ENCODE results near the gene PHC2. TPM values are rescaled to one million over a fixed set of nuclear protein-coding genes. Genes with fewer than 3 reads are reported as not detected.
"Not testable (repeated sequence)": the region's sequence is repeated elsewhere in the genome, so short reads cannot be mapped to it uniquely, and the experiment has no call there.

The PHC2 gene
- total RNA-seq, 1 experiment from 2014 or later: 9.4 TPM

DNA sequence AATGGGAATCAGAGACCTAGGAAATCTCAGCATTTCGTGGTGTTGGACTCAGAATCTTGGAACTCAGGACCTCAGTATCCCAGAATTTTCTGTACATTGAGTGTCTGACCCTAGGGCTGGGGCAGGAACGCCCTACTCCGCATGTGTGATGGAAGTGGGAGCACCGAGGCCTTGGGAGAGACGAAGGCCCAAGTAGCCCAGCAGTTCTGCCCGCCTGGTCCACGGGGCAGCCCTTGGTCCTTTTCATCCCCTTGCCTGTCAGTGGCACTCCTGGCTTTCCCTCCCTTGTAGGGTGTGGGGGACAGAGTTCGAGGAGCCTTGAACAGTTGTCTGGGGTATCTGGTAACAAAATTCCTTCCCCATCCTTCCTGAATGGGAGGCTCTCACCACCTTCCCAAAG lies 120.2 kb downstream of the PHC2 start:
- peaks cover 4% of the 10 kb centered on the region; the same call in 1 of the 2 replicates for H3K27me3 ChIP-seq (ENCODE audit: insufficient read depth, low read length)
- no peaks in the 10 kb centered on the region; a peak in 1 of 7 replicates for H3K36me3 Mint-ChIP-seq (ENCODE audit: insufficient read depth in 1 of 3, low read depth in 3 of 3)
- H3K9me3 Mint-ChIP-seq: no peaks in the 10 kb centered on the region; a peak in 3 of 5 replicates
- no peaks in the 10 kb centered on the region for H3K79me1 ChIP-seq (ENCODE audit: insufficient read depth, low read depth, low read length, poor library complexity, severe bottlenecking)
- H2AK5ac ChIP-seq (ENCODE audit: insufficient read length, low read length): no peak overlapping the region
- no peak overlapping the region for H4K5ac ChIP-seq (ENCODE audit: insufficient read length, low read depth, low read length)
- no peaks in the 10 kb centered on the region for H4K20me1 ChIP-seq (ENCODE audit: control insufficient read depth, insufficient read depth, insufficient read length)
- no peak overlapping the region for H3K9ac ChIP-seq (ENCODE audit: extremely low read depth, insufficient read length, low read length)
- no peak overlapping the region for H2BK120ac ChIP-seq (ENCODE audit: low read depth, low read length, poor library complexity, severe bottlenecking)
- no peaks in the 10 kb centered on the region for H3K4me1 ChIP-seq (ENCODE audit: insufficient read depth, low read length)
- no peak overlapping the region for H2BK15ac ChIP-seq (ENCODE audit: low read depth, low read length)
- H3K14ac ChIP-seq (ENCODE audit: insufficient read depth, low read length): no peak overlapping the region
- H3K27ac ChIP-seq (ENCODE audit: insufficient read length, low read depth, low read length): no peak overlapping the region
- H3K56ac ChIP-seq (ENCODE audit: insufficient read length, low read depth, low read length): no peak overlapping the region
- H2BK20ac ChIP-seq (ENCODE audit: low read depth, low read length, poor library complexity, severe bottlenecking): no peak overlapping the region
- H3K4me3 Mint-ChIP-seq: no peak overlapping the region
- H3K27me3 Mint-ChIP-seq (ENCODE audit: low read depth): peaks cover 17% of the 10 kb centered on the region
- H3K9me3 ChIP-seq (ENCODE audit: control insufficient read depth, low read depth, low read length): no peaks in the 10 kb centered on the region
- TF ChIP-seq, protein P1, sequence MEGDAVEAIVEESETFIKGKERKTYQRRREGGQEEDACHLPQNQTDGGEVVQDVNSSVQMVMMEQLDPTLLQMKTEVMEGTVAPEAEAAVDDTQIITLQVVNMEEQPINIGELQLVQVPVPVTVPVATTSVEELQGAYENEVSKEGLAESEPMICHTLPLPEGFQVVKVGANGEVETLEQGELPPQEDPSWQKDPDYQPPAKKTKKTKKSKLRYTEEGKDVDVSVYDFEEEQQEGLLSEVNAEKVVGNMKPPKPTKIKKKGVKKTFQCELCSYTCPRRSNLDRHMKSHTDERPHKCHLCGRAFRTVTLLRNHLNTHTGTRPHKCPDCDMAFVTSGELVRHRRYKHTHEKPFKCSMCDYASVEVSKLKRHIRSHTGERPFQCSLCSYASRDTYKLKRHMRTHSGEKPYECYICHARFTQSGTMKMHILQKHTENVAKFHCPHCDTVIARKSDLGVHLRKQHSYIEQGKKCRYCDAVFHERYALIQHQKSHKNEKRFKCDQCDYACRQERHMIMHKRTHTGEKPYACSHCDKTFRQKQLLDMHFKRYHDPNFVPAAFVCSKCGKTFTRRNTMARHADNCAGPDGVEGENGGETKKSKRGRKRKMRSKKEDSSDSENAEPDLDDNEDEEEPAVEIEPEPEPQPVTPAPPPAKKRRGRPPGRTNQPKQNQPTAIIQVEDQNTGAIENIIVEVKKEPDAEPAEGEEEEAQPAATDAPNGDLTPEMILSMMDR (conservative IDR thresholded peaks at IDR 0.05): no peak
- no peaks in the 10 kb centered on the region for H3K79me2 ChIP-seq (ENCODE audit: insufficient read depth, low read length)
- no peak overlapping the region for H3K27ac Mint-ChIP-seq
- no peak overlapping the region for H2AFZ ChIP-seq (ENCODE audit: low read length)
- H4K91ac ChIP-seq (ENCODE audit: insufficient read length, low read depth, low read length): no peak overlapping the region
- no peak overlapping the region for H3K4ac ChIP-seq (ENCODE audit: low read depth, low read length)
- H3K4me2 ChIP-seq (ENCODE audit: insufficient read depth, insufficient read length, low read length): no peak overlapping the region
- DNase-seq: no peak
- WGBS (ENCODE audit: extremely low coverage, insufficient read length, low lambda C conversion rate): no CpG with 5 or more reads among the region's 8 CpGs
- H2BK12ac ChIP-seq (ENCODE audit: insufficient read length, low read depth, low read length): no peak overlapping the region
- H4K8ac ChIP-seq (replicated peaks; ENCODE audit: insufficient read length, low read depth, low read length): no peak overlapping the region
- no peak overlapping the region for H3K18ac ChIP-seq (ENCODE audit: insufficient read length, low read depth, low read length)
- H2BK5ac ChIP-seq (ENCODE audit: insufficient read length, low read length): no peak overlapping the region
- H3K4me1 Mint-ChIP-seq: peaks cover 0 to 2% of the 10 kb centered on the region in 2 experiments; a peak in 2 of 4 replicates
- peaks cover 3% of the 10 kb centered on the region for H3K23me2 ChIP-seq (ENCODE audit: insufficient read length, low read depth, low read length, poor library complexity, severe bottlenecking)
- no peak overlapping the region for H3K23ac ChIP-seq (ENCODE audit: insufficient read length, low read depth, low read length)
- H3T11ph ChIP-seq (ENCODE audit: low read length): no peak overlapping the region

DNA sequence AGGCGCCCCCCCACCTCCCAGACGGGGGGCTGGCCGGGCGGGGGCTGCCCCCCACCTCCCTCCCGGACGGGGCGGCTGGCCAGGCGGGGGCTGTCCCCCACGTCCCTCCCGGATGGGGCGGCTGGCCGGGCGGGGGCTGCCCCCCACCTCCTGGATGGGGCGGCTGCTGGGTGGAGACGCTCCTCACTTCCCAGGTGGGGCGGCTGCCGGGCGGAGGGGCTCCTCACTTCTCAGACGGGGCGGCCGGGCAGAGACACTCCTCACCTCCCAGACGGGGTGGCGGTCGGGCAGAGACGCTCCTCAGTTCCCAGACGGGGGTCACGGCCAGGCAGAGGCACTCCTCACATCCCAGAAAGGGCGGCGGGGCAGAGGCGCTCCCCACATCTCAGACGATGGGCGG lies 121.5 kb downstream of the PHC2 start:
- H4K8ac ChIP-seq (replicated peaks; ENCODE audit: insufficient read length, low read depth, low read length); H4K20me1 ChIP-seq (ENCODE audit: control insufficient read depth, insufficient read depth, insufficient read length); H3K36me3 Mint-ChIP-seq (ENCODE audit: insufficient read depth in 1 of 3, low read depth in 3 of 3); H4K5ac ChIP-seq (ENCODE audit: insufficient read length, low read depth, low read length); H3K27me3 ChIP-seq (ENCODE audit: insufficient read depth, low read length); H4K91ac ChIP-seq (ENCODE audit: insufficient read length, low read depth, low read length); H3K4me1 Mint-ChIP-seq; H2BK5ac ChIP-seq (ENCODE audit: insufficient read length, low read length); H3K9me3 Mint-ChIP-seq; H3K4me3 Mint-ChIP-seq; H3K23me2 ChIP-seq (ENCODE audit: insufficient read length, low read depth, low read length, poor library complexity, severe bottlenecking); H3T11ph ChIP-seq (ENCODE audit: low read length); H2BK120ac ChIP-seq (ENCODE audit: low read depth, low read length, poor library complexity, severe bottlenecking); H3K9ac ChIP-seq (ENCODE audit: extremely low read depth, insufficient read length, low read length); H3K4me2 ChIP-seq (ENCODE audit: insufficient read depth, insufficient read length, low read length); H2BK12ac ChIP-seq (ENCODE audit: insufficient read length, low read depth, low read length); H3K4me1 ChIP-seq (ENCODE audit: insufficient read depth, low read length); H2BK20ac ChIP-seq (ENCODE audit: low read depth, low read length, poor library complexity, severe bottlenecking); H3K79me1 ChIP-seq (ENCODE audit: insufficient read depth, low read depth, low read length, poor library complexity, severe bottlenecking); H3K27ac Mint-ChIP-seq; H3K27ac ChIP-seq (ENCODE audit: insufficient read length, low read depth, low read length); H3K4ac ChIP-seq (ENCODE audit: low read depth, low read length); DNase-seq; H2AK5ac ChIP-seq (ENCODE audit: insufficient read length, low read length); H2BK15ac ChIP-seq (ENCODE audit: low read depth, low read length); H3K79me2 ChIP-seq (ENCODE audit: insufficient read depth, low read length); H3K9me3 ChIP-seq (ENCODE audit: control insufficient read depth, low read depth, low read length); H2AFZ ChIP-seq (ENCODE audit: low read length); H3K18ac ChIP-seq (ENCODE audit: insufficient read length, low read depth, low read length); H3K23ac ChIP-seq (ENCODE audit: insufficient read length, low read depth, low read length); H3K56ac ChIP-seq (ENCODE audit: insufficient read length, low read depth, low read length); H3K14ac ChIP-seq (ENCODE audit: insufficient read depth, low read length): not testable (repeated sequence)
- peaks cover 17% of the 10 kb centered on the region for H3K27me3 Mint-ChIP-seq (ENCODE audit: low read depth)
- no CpG with 5 or more reads among the region's 32 CpGs for WGBS (ENCODE audit: extremely low coverage, insufficient read length, low lambda C conversion rate)

Measured in H9 (cell line).